GM12891 (cell line): Measurements from ENCODE around the gene CEP170B.

Experiments
- POLR2A ChIP-seq: IDR thresholded peaks from 2 replicates; pipeline ENCODE4 v1.6.1; 2011; ENCODE audit warnings: low read depth, low read length, control low read depth
- POLR2AphosphoS5 ChIP-seq: IDR thresholded peaks from 2 replicates; pipeline ENCODE4 v1.6.1; 2011; ENCODE audit warnings: low read depth, low read length, control low read depth
- POU2F2 ChIP-seq: IDR thresholded peaks from 2 replicates; pipeline ENCODE4 v1.6.1; 2011; ENCODE audit warnings: low read depth, mild to moderate bottlenecking, control low read depth, low read length, moderate library complexity
- TAF1 ChIP-seq: IDR thresholded peaks from 2 replicates; pipeline ENCODE4 v1.6.1; 2011; ENCODE audit warnings: low read depth, low read length, control low read depth

DNA sequence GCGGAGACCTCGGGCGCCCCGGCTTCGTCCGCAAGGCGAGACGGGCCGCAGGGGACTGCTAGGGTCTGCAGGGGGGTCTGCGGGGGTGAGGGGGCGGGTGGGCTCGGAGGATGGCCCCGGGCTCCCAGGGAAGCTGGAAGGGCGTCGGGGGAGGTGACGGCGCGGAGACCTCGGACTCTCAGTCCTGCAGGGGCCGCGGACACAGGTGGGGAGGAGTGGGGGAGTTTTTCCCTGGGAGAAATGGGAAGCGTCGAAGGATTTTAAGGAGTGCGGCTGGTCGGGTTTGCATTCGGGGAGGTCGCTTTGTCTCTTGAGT, 38.2 kb upstream of the CEP170B start:
- TF ChIP-seq TAF1 (no peak), POLR2A (no peak), POLR2AphosphoS5 (no peak), POU2F2 (no peak)
